HepG2 (cell line): ENCODE data around the gene DLG4. TPM values are rescaled to one million over a fixed set of nuclear protein-coding genes. Genes with fewer than 3 reads are reported as not detected.

Experiments used
- ATF7 ChIP-seq, 2 experiments: fragments of 450-650 bp in 1 of 2; sonication (generic) in 1 of 2; formaldehyde crosslinking in 1 of 2; IDR thresholded peaks; 2 replicates each; pipeline versions ENCODE4 v1.4.0 to v1.6.1; 2016 to 2020; ENCODE audit warnings: antibody characterized with exemption in 1 of 2, mild to moderate bottlenecking in 1 of 2, missing genetic modification reagents in 1 of 2
- GABPA ChIP-seq, 2 experiments: IDR thresholded peaks; 2 replicates each; pipeline ENCODE4 v1.6.1; 2011 to 2016; ENCODE audit warnings: low read depth in 2 of 2, low read length in 1 of 2, missing biosample characterization in 1 of 2, missing genetic modification characterization in 1 of 2
- HINFP ChIP-seq: sonication (generic); formaldehyde crosslinking; IDR thresholded peaks from 2 replicates; pipeline ENCODE4 v1.4.0; 2020; ENCODE audit warnings: low read depth, mild to moderate bottlenecking, missing genetic modification reagents
- HOXA3 ChIP-seq: sonication (generic); formaldehyde crosslinking; IDR thresholded peaks from 2 replicates; pipeline ENCODE4 v1.5.0; 2020; ENCODE audit warnings: missing genetic modification reagents
- IKZF1 ChIP-seq: fragments of 450-650 bp; IDR thresholded peaks from 2 replicates; pipeline ENCODE4 v1.7.1; 2016
- ISL2 ChIP-seq: sonication (generic); formaldehyde crosslinking; IDR thresholded peaks from 2 replicates; pipeline ENCODE4 v1.5.0; 2020; ENCODE audit warnings: missing genetic modification reagents
- MAZ ChIP-seq, 2 experiments: sonication (generic) in 1 of 2; formaldehyde crosslinking in 1 of 2; IDR thresholded peaks; 2 replicates each; pipeline versions ENCODE4 v1.5.0 to v1.6.1; 2012 to 2020; ENCODE audit warnings: low read depth in 2 of 2, mild to moderate bottlenecking in 2 of 2, borderline replicate concordance in 1 of 2, improper control_type of control experiment in 1 of 2, low read length in 1 of 2, missing genetic modification reagents in 1 of 2, moderate library complexity in 1 of 2
- MEIS2 ChIP-seq: sonication (generic); formaldehyde crosslinking; IDR thresholded peaks from 2 replicates; pipeline ENCODE4 v1.9.0; 2021; ENCODE audit warnings: mild to moderate bottlenecking, missing genetic modification reagents
- ZKSCAN5 ChIP-seq: sonication (generic); formaldehyde crosslinking; IDR thresholded peaks from 2 replicates; pipeline ENCODE4 v1.5.1; 2020; ENCODE audit warnings: mild to moderate bottlenecking, missing genetic modification reagents
- ZMAT3 ChIP-seq: sonication (generic); formaldehyde crosslinking; conservative IDR thresholded peaks from 2 replicates; pipeline ENCODE4 v1.7.0; 2021; ENCODE audit warnings: missing genetic modification reagents
- ZNF362 ChIP-seq: sonication (generic); formaldehyde crosslinking; IDR thresholded peaks from 2 replicates; pipeline ENCODE4 v1.4.0; 2020; ENCODE audit warnings: missing genetic modification reagents, mild to moderate bottlenecking, borderline replicate concordance
- ZNF646 ChIP-seq: sonication (generic); formaldehyde crosslinking; IDR thresholded peaks from 2 replicates; pipeline ENCODE4 v1.9.0; 2021; ENCODE audit warnings: mild to moderate bottlenecking, missing genetic modification reagents
- ZNF724P ChIP-seq: sonication (generic); formaldehyde crosslinking; IDR thresholded peaks from 2 replicates; pipeline ENCODE4 v1.8.0; 2022; ENCODE audit warnings: missing genetic modification reagents, borderline replicate concordance
- ZNF883 ChIP-seq: sonication (generic); formaldehyde crosslinking; IDR thresholded peaks from 2 replicates; pipeline ENCODE4 v1.5.1; 2020; ENCODE audit warnings: mild to moderate bottlenecking, missing genetic modification reagents; ENCODE audit errors: not compliant biosample characterization
- ZXDC ChIP-seq: sonication (generic); formaldehyde crosslinking; IDR thresholded peaks from 2 replicates; pipeline ENCODE4 v1.5.0; 2020; ENCODE audit warnings: mild to moderate bottlenecking, missing genetic modification reagents
- polyA plus RNA-seq, 8 experiments: library from polyadenylated mRNA; depleted of rRNA in 3 of 8; stranded (reverse) in 7 of 8; unstranded in 1 of 8; fragments of >200 nt; fragmentation: Illumina TruSeq in 4 of 8; extraction: Trizol in 4 of 8; gene quantifications; 2 replicates each; pipeline versions ENCODE4 v1.2.1 to v1.2.3, GENCODE V29; 2011 to 2016; ENCODE audit warnings: low read depth in 4 of 8, missing spikeins in 1 of 8, mixed read lengths in 1 of 8; ENCODE audit not compliant: insufficient read depth in 1 of 8
- total RNA-seq, 5 experiments: library from RNA; depleted of rRNA; stranded (reverse); fragments of >200 nt; fragmentation: Illumina TruSeq; extraction: Trizol; gene quantifications; 2 replicates each; pipeline ENCODE4 v1.2.3, GENCODE V29; 2016; ENCODE audit warnings: low read depth in 1 of 5

Gene DLG4
- total and polyA plus RNA-seq, 2 of the 13 experiments (the other 11 are each of a cell fraction or from before 2014, with no cell fraction given) = 0.71 to 4.3 TPM

GRCh38 chr17:7242717-7243452 lies 23.2 kb upstream of the DLG4 start (continued):
- no peak for TF ChIP-seq ZNF646
- TF ChIP-seq HINFP = no peak; the same call in 1 of the 2 replicates
- TF ChIP-seq ZMAT3 (CRISPR knock-in tag) = no peak; the same call in 1 of the 2 replicates
- TF ChIP-seq HOXA3 (CRISPR knock-in tag) = peak; percentile 92
- peak; percentile 45 for TF ChIP-seq ZNF883 (CRISPR knock-in tag)
- no peak for TF ChIP-seq IKZF1
- TF ChIP-seq ZNF724P (CRISPR knock-in tag) = no peak
- peak; percentile 51; the same call in 1 of the 2 replicates for TF ChIP-seq MEIS2 (CRISPR knock-in tag)
- no peak for TF ChIP-seq ZKSCAN5 (CRISPR knock-in tag)
- TF ChIP-seq MAZ (IDR thresholded peaks at IDR 0.05; ENCODE audit: borderline replicate concordance, low read depth, low read length) = peak; percentile 82; the same call in 1 of the 2 replicates
- TF ChIP-seq MAZ (CRISPR knock-in tag; IDR thresholded peaks at IDR 0.05; ENCODE audit: low read depth) = no peak; the same call in none of the 2 replicates
- TF ChIP-seq ZNF362 (CRISPR knock-in tag) = 0 out of 2 replicates have a peak, but pooled peaks have one; percentile 46
- no peak for TF ChIP-seq ATF7 (IDR thresholded peaks at IDR 0.05)
- peak; percentile 31; the same call in 1 of the 2 replicates for TF ChIP-seq ATF7 (CRISPR knock-in tag; IDR thresholded peaks at IDR 0.05)
- 0 out of 2 replicates have a peak, but pooled peaks have one; percentile 20 for TF ChIP-seq ZXDC (CRISPR knock-in tag)
- TF ChIP-seq GABPA (IDR thresholded peaks at IDR 0.05; ENCODE audit: low read depth, low read length) = peak; percentile 23; the same call in 1 of the 2 replicates
- peak; percentile 73 for TF ChIP-seq GABPA (CRISPR knock-in tag; IDR thresholded peaks at IDR 0.05; ENCODE audit: low read depth)
- 0 out of 2 replicates have a peak, but pooled peaks have one; percentile 58 for TF ChIP-seq ISL2 (CRISPR knock-in tag)
